Measurements from ENCODE around the gene ST3GAL2. TPM values are rescaled to one million over a fixed set of nuclear protein-coding genes. Genes with fewer than 3 reads are reported as not detected.
"Not testable (repeated sequence)": the region's sequence is repeated elsewhere in the genome, so short reads cannot be mapped to it uniquely, and the experiment has no call there.

Gene ST3GAL2
- total RNA-seq, 1 donor from 2014 or later = 3.2 TPM

GRCh38 chr16:70417661-70418060 lies 21.2 kb downstream of the ST3GAL2 start:
- Histone ChIP-seq H3K4me3 (ENCODE audit: low read depth, low read length) (no peak overlapping the region), H3K36me3 (ENCODE audit: control insufficient read depth, insufficient read depth, low read length) (no peaks in the 10 kb centered on the region), H3K27me3 (ENCODE audit: control insufficient read depth, insufficient read depth, low read length) (no peaks in the 10 kb centered on the region)
- DNase-seq (ENCODE audit: low read depth) = no peak
- FAIRE-seq = no peak
- no peak for TF ChIP-seq CTCF (IDR thresholded peaks at IDR 0.05; ENCODE audit: insufficient read depth, low read length, severe bottlenecking)

- H3K27me3 ChIP-seq (ENCODE audit: control insufficient read depth, insufficient read depth, low read length) = no peaks in the 10 kb centered on the region
- no peak for FAIRE-seq
- no peak for DNase-seq (ENCODE audit: low read depth)
- H3K36me3 ChIP-seq (ENCODE audit: control insufficient read depth, insufficient read depth, low read length) = no peaks in the 10 kb centered on the region
- H3K4me3 ChIP-seq (ENCODE audit: low read depth, low read length) = no peak overlapping the region
- no peak for TF ChIP-seq CTCF (IDR thresholded peaks at IDR 0.05; ENCODE audit: insufficient read depth, low read length, severe bottlenecking)
Observed at GRCh38 chr16:70416748-70417616, 21.9 kb downstream of the ST3GAL2 start.

- not testable (repeated sequence) for H3K4me3 ChIP-seq (ENCODE audit: low read depth, low read length); DNase-seq (ENCODE audit: low read depth); H3K27me3 ChIP-seq (ENCODE audit: control insufficient read depth, insufficient read depth, low read length); H3K36me3 ChIP-seq (ENCODE audit: control insufficient read depth, insufficient read depth, low read length); FAIRE-seq
Observed at GRCh38 chr16:70413572-70413971, 25.3 kb downstream of the ST3GAL2 start.

- no peak for TF ChIP-seq CTCF (IDR thresholded peaks at IDR 0.05; ENCODE audit: insufficient read depth, low read length, severe bottlenecking)
- FAIRE-seq (no peak), DNase-seq (ENCODE audit: low read depth) (no peak)
- H3K36me3 ChIP-seq (ENCODE audit: control insufficient read depth, insufficient read depth, low read length) = no peaks in the 10 kb centered on the region
- no peak overlapping the region for H3K4me3 ChIP-seq (ENCODE audit: low read depth, low read length)
- H3K27me3 ChIP-seq (ENCODE audit: control insufficient read depth, insufficient read depth, low read length) = no peaks in the 10 kb centered on the region
Observed at GRCh38 chr16:70412385-70412784, 26.5 kb downstream of the ST3GAL2 start.

GRCh38 chr16:70410734-70411133 lies 28.2 kb downstream of the ST3GAL2 start:
- Histone ChIP-seq H3K4me3 (ENCODE audit: low read depth, low read length) (no peak overlapping the region), H3K27me3 (ENCODE audit: control insufficient read depth, insufficient read depth, low read length) (no peaks in the 10 kb centered on the region), H3K36me3 (ENCODE audit: control insufficient read depth, insufficient read depth, low read length) (no peaks in the 10 kb centered on the region)
- DNase-seq (ENCODE audit: low read depth) = no peak
- TF ChIP-seq CTCF (IDR thresholded peaks at IDR 0.05; ENCODE audit: insufficient read depth, low read length, severe bottlenecking) = no peak
- no peak for FAIRE-seq

GRCh38 chr16:70407811-70408274 lies 31.1 kb downstream of the ST3GAL2 start:
- DNase-seq (ENCODE audit: low read depth) = no peak
- FAIRE-seq = no peak
- Histone ChIP-seq H3K27me3 (ENCODE audit: control insufficient read depth, insufficient read depth, low read length) (no peaks in the 10 kb centered on the region), H3K36me3 (ENCODE audit: control insufficient read depth, insufficient read depth, low read length) (no peaks in the 10 kb centered on the region), H3K4me3 (ENCODE audit: low read depth, low read length) (no peak overlapping the region)
- TF ChIP-seq CTCF (IDR thresholded peaks at IDR 0.05; ENCODE audit: insufficient read depth, low read length, severe bottlenecking) = no peak

- H3K36me3 ChIP-seq (ENCODE audit: control insufficient read depth, insufficient read depth, low read length); H3K4me3 ChIP-seq (ENCODE audit: low read depth, low read length); DNase-seq (ENCODE audit: low read depth); H3K27me3 ChIP-seq (ENCODE audit: control insufficient read depth, insufficient read depth, low read length); FAIRE-seq: not testable (repeated sequence)
Observed at GRCh38 chr16:70406104-70406503, 32.8 kb downstream of the ST3GAL2 start.

Data from bronchial epithelial cell (primary cell).